ENCODE data around the gene POTEF.
"Not testable (repeated sequence)": the region's sequence is repeated elsewhere in the genome, so short reads cannot be mapped to it uniquely, and the experiment has no call there.

Gene POTEF

GRCh38 chr2:130139331-130140280, 10.6 kb upstream of the POTEF start:
- DNase-seq; H3K9ac ChIP-seq (ENCODE audit: low read length); H3K27ac ChIP-seq (ENCODE audit: low read length, poor library complexity, severe bottlenecking); H4K8ac ChIP-seq (ENCODE audit: low read length); H4K91ac ChIP-seq (ENCODE audit: low read length); H2BK120ac ChIP-seq (ENCODE audit: low read depth, low read length); H3K23ac ChIP-seq (ENCODE audit: low read length in 2 of 2); H2AK5ac ChIP-seq (ENCODE audit: low read length, severe bottlenecking); H2BK12ac ChIP-seq (ENCODE audit: low read length in 2 of 2); H3K4ac ChIP-seq (ENCODE audit: low read depth in 1 of 2, low read length in 2 of 2); H3K9me3 ChIP-seq (ENCODE audit: control insufficient read depth, low read length); H3K79me1 ChIP-seq (replicated peaks; ENCODE audit: low read length, poor library complexity, severe bottlenecking); H3K4me1 ChIP-seq (ENCODE audit: control insufficient read depth, insufficient read depth, low read depth, low read length); H3K4me2 ChIP-seq (ENCODE audit: low read length, poor library complexity, severe bottlenecking); H3K36me3 ChIP-seq (ENCODE audit: control insufficient read depth in 1 of 2, insufficient read depth in 2 of 2, low read depth in 1 of 2, low read length in 2 of 2); H2AFZ ChIP-seq (ENCODE audit: low read depth, low read length); H3K18ac ChIP-seq (ENCODE audit: low read depth in 1 of 2, low read length in 2 of 2); H3K14ac ChIP-seq (ENCODE audit: low read length in 2 of 2); H2BK15ac ChIP-seq (ENCODE audit: low read depth, poor library complexity, severe bottlenecking); H3K27me3 ChIP-seq (ENCODE audit: control insufficient read depth in 1 of 2, insufficient read depth in 1 of 2, low read length in 2 of 2); H3K4me3 ChIP-seq (ENCODE audit: insufficient read depth in 1 of 2, low read depth in 1 of 2, low read length in 2 of 2); H2BK5ac ChIP-seq (ENCODE audit: low read depth, low read length, poor library complexity, severe bottlenecking): not testable (repeated sequence)
- 88% methylated on average over 12 of the region's 30 CpGs for WGBS

GRCh38 chr2:130138841-130139251, 9.8 kb upstream of the POTEF start:
- not testable (repeated sequence) for H3K9me3 ChIP-seq (ENCODE audit: control insufficient read depth, low read length); H4K91ac ChIP-seq (ENCODE audit: low read length); H3K9ac ChIP-seq (ENCODE audit: low read length); H3K27ac ChIP-seq (ENCODE audit: low read length, poor library complexity, severe bottlenecking); H3K79me1 ChIP-seq (replicated peaks; ENCODE audit: low read length, poor library complexity, severe bottlenecking); H4K8ac ChIP-seq (ENCODE audit: low read length); H3K4me2 ChIP-seq (ENCODE audit: low read length, poor library complexity, severe bottlenecking); H3K4ac ChIP-seq (ENCODE audit: low read depth in 1 of 2, low read length in 2 of 2); H2AFZ ChIP-seq (ENCODE audit: low read depth, low read length); DNase-seq; H3K18ac ChIP-seq (ENCODE audit: low read depth in 1 of 2, low read length in 2 of 2); H3K23ac ChIP-seq (ENCODE audit: low read length in 2 of 2); H2BK15ac ChIP-seq (ENCODE audit: low read depth, poor library complexity, severe bottlenecking); H3K4me3 ChIP-seq (ENCODE audit: insufficient read depth in 1 of 2, low read depth in 1 of 2, low read length in 2 of 2); H2BK5ac ChIP-seq (ENCODE audit: low read depth, low read length, poor library complexity, severe bottlenecking); H3K27me3 ChIP-seq (ENCODE audit: control insufficient read depth in 1 of 2, insufficient read depth in 1 of 2, low read length in 2 of 2); H3K36me3 ChIP-seq (ENCODE audit: control insufficient read depth in 1 of 2, insufficient read depth in 2 of 2, low read depth in 1 of 2, low read length in 2 of 2); H2BK12ac ChIP-seq (ENCODE audit: low read length in 2 of 2); H2BK120ac ChIP-seq (ENCODE audit: low read depth, low read length); H3K4me1 ChIP-seq (ENCODE audit: control insufficient read depth, insufficient read depth, low read depth, low read length); H3K14ac ChIP-seq (ENCODE audit: low read length in 2 of 2); H2AK5ac ChIP-seq (ENCODE audit: low read length, severe bottlenecking)
- 92% methylated on average over 8 of the region's 15 CpGs for WGBS

- not testable (repeated sequence) for H3K23ac ChIP-seq (ENCODE audit: low read length in 2 of 2); H3K9ac ChIP-seq (ENCODE audit: low read length); H3K36me3 ChIP-seq (ENCODE audit: control insufficient read depth in 1 of 2, insufficient read depth in 2 of 2, low read depth in 1 of 2, low read length in 2 of 2); DNase-seq; H3K4me1 ChIP-seq (ENCODE audit: control insufficient read depth, insufficient read depth, low read depth, low read length); H3K18ac ChIP-seq (ENCODE audit: low read depth in 1 of 2, low read length in 2 of 2); H2BK15ac ChIP-seq (ENCODE audit: low read depth, poor library complexity, severe bottlenecking); H3K79me1 ChIP-seq (replicated peaks; ENCODE audit: low read length, poor library complexity, severe bottlenecking); H2BK12ac ChIP-seq (ENCODE audit: low read length in 2 of 2); H3K14ac ChIP-seq (ENCODE audit: low read length in 2 of 2); H3K4me3 ChIP-seq (ENCODE audit: insufficient read depth in 1 of 2, low read depth in 1 of 2, low read length in 2 of 2); H2BK5ac ChIP-seq (ENCODE audit: low read depth, low read length, poor library complexity, severe bottlenecking); H4K8ac ChIP-seq (ENCODE audit: low read length); H3K27ac ChIP-seq (ENCODE audit: low read length, poor library complexity, severe bottlenecking); H3K27me3 ChIP-seq (ENCODE audit: control insufficient read depth in 1 of 2, insufficient read depth in 1 of 2, low read length in 2 of 2); H2AFZ ChIP-seq (ENCODE audit: low read depth, low read length); H3K9me3 ChIP-seq (ENCODE audit: control insufficient read depth, low read length); H4K91ac ChIP-seq (ENCODE audit: low read length); H3K4me2 ChIP-seq (ENCODE audit: low read length, poor library complexity, severe bottlenecking); H2BK120ac ChIP-seq (ENCODE audit: low read depth, low read length); H3K4ac ChIP-seq (ENCODE audit: low read depth in 1 of 2, low read length in 2 of 2); H2AK5ac ChIP-seq (ENCODE audit: low read length, severe bottlenecking)
- 82% methylated on average over 2 of the region's 13 CpGs for WGBS
These were observed 9.3 kb upstream of the POTEF start for GRCh38 chr2:130138326-130138725.

- H2AK5ac ChIP-seq (ENCODE audit: low read length, severe bottlenecking); H3K36me3 ChIP-seq (ENCODE audit: control insufficient read depth in 1 of 2, insufficient read depth in 2 of 2, low read depth in 1 of 2, low read length in 2 of 2); H4K91ac ChIP-seq (ENCODE audit: low read length); H3K4me3 ChIP-seq (ENCODE audit: insufficient read depth in 1 of 2, low read depth in 1 of 2, low read length in 2 of 2); H2BK5ac ChIP-seq (ENCODE audit: low read depth, low read length, poor library complexity, severe bottlenecking); H3K9ac ChIP-seq (ENCODE audit: low read length); H4K8ac ChIP-seq (ENCODE audit: low read length); H2BK12ac ChIP-seq (ENCODE audit: low read length in 2 of 2); H3K27ac ChIP-seq (ENCODE audit: low read length, poor library complexity, severe bottlenecking); H3K23ac ChIP-seq (ENCODE audit: low read length in 2 of 2); H3K79me1 ChIP-seq (replicated peaks; ENCODE audit: low read length, poor library complexity, severe bottlenecking); H3K4me1 ChIP-seq (ENCODE audit: control insufficient read depth, insufficient read depth, low read depth, low read length); H3K9me3 ChIP-seq (ENCODE audit: control insufficient read depth, low read length); DNase-seq; H3K4ac ChIP-seq (ENCODE audit: low read depth in 1 of 2, low read length in 2 of 2); H3K14ac ChIP-seq (ENCODE audit: low read length in 2 of 2); H2BK120ac ChIP-seq (ENCODE audit: low read depth, low read length); H3K27me3 ChIP-seq (ENCODE audit: control insufficient read depth in 1 of 2, insufficient read depth in 1 of 2, low read length in 2 of 2); H2AFZ ChIP-seq (ENCODE audit: low read depth, low read length); H2BK15ac ChIP-seq (ENCODE audit: low read depth, poor library complexity, severe bottlenecking); H3K18ac ChIP-seq (ENCODE audit: low read depth in 1 of 2, low read length in 2 of 2); H3K4me2 ChIP-seq (ENCODE audit: low read length, poor library complexity, severe bottlenecking): not testable (repeated sequence)
- 61% methylated on average over 3 of the region's 5 CpGs for WGBS
These were observed 8.1 kb upstream of the POTEF start for GRCh38 chr2:130137118-130137517.
